Tibial nerve (tissue), 3 donors: Measurements from ENCODE around the gene LEAP2.

ENCODE experiments used
- EP300 ChIP-seq, 2 donors: sonication (generic); formaldehyde crosslinking; IDR thresholded peaks; one replicate each; pipeline ENCODE4 v1.6.1; 2017; ENCODE audit warnings: antibody characterized with exemption in 2 of 2, mild to moderate bottlenecking in 1 of 2
- POLR2A ChIP-seq, 2 donors: fragments of 450-650 bp; IDR thresholded peaks; one replicate each; pipeline ENCODE4 v1.6.1; 2017; ENCODE audit warnings: antibody characterized with exemption in 2 of 2, mild to moderate bottlenecking in 2 of 2, moderate library complexity in 2 of 2

- TF ChIP-seq EP300 (IDR thresholded peaks at IDR 0.05) (no peak), POLR2A (IDR thresholded peaks at IDR 0.05) (no peak)
These were observed 34.8 kb upstream of the LEAP2 start for GRCh38 chr5:132838516-132839282.
